GM18870 (cell line): Measurements from ENCODE around the gene PDGFD.
A peak's percentile ranks its signal among the peaks of the same experiment; 100 is the strongest.

ENCODE experiments used
- ATAC-seq: cut with Tn5 transposase; IDR thresholded peaks from one replicate; pipeline ENCODE4 v1.9.1; 2021; ENCODE audit warnings: moderate library complexity; ENCODE audit not compliant: unreplicated experiment

The PDGFD gene

DNA sequence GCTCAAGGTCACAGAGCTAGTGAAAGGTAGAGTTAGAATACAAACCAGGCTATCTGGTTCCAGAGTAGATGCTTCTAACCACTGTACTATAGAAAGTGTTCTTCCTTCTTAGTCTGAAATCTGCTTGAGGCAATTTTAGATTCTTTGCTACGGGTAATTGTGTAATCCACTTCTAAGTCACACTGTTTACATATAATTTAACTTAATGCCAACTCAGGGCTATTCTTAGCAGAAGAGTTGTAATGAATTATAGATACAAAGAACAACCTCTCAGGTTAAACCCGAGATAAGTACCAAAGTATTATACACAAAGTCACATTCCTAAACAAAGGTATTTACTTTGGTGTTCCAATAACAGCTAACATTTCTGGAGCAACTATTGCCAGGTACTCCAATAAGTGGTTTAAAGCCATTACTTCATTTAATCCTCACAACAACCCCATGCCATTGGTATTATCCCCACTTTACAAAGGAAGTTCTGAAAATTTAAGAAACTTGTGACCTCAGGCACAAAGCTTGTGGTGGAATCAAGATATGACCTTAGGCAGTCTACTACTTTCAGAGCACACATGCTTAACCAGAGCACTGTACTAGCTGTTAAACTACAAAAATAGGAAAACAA, 158.6 kb downstream of the PDGFD start:
- ATAC-seq: no peak

- ATAC-seq: no peak
Observed at GRCh38 chr11:104003491-104003890, 160.5 kb downstream of the PDGFD start.

- ATAC-seq: no peak
Observed at GRCh38 chr11:104001561-104002056, 162.3 kb downstream of the PDGFD start.

- no peak for ATAC-seq
Observed at GRCh38 chr11:104000798-104001197, 163.1 kb downstream of the PDGFD start.

- no peak for ATAC-seq
Observed at GRCh38 chr11:103998826-103999508, 165.0 kb downstream of the PDGFD start.

DNA sequence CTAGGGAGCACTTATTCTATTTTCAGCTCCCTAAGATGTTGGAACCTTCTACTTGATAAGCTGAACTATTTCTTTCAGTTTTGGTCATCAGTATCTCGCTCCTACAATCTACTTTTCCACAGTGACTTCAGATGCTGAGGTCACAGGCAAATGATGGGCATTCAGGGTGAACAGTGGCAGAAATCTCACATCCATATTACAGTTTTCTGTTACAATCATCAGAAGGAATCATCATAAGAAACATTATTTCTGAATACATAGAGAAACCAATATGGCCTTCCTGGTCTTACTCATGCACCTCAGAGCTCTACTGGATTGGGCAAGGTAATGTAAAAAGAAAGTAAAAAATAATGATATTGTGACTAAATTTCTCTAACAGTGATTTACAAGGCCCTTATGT, 166.9 kb downstream of the PDGFD start:
- peak; percentile 90 for ATAC-seq

- no peak for ATAC-seq
Observed at GRCh38 chr11:103995896-103996295, 168.1 kb downstream of the PDGFD start.

GRCh38 chr11:103994518-103994917, 169.4 kb downstream of the PDGFD start:
- no peak for ATAC-seq

DNA sequence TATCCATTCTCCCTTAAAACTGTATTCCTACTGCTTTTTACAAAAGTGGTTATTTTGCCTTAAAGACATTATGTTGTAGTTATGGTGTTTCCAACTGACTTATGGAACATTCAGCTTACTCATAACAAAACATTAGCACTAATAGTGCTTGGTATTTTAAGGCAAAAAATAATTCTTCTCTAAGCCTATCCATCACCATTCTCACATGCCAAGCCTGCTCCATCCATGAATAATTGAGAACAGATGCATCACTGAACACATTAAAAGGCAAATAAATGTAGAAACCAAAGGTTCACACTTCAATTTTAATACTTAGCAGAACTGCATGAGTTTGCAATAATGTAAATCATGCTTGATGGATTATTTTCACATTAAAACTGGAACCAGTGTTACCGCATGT, 169.9 kb downstream of the PDGFD start:
- ATAC-seq: no peak

GRCh38 chr11:103993507-103993906, 170.4 kb downstream of the PDGFD start:
- no peak for ATAC-seq

- ATAC-seq: no peak
Observed at GRCh38 chr11:103988595-103988969, 175.4 kb downstream of the PDGFD start.

DNA sequence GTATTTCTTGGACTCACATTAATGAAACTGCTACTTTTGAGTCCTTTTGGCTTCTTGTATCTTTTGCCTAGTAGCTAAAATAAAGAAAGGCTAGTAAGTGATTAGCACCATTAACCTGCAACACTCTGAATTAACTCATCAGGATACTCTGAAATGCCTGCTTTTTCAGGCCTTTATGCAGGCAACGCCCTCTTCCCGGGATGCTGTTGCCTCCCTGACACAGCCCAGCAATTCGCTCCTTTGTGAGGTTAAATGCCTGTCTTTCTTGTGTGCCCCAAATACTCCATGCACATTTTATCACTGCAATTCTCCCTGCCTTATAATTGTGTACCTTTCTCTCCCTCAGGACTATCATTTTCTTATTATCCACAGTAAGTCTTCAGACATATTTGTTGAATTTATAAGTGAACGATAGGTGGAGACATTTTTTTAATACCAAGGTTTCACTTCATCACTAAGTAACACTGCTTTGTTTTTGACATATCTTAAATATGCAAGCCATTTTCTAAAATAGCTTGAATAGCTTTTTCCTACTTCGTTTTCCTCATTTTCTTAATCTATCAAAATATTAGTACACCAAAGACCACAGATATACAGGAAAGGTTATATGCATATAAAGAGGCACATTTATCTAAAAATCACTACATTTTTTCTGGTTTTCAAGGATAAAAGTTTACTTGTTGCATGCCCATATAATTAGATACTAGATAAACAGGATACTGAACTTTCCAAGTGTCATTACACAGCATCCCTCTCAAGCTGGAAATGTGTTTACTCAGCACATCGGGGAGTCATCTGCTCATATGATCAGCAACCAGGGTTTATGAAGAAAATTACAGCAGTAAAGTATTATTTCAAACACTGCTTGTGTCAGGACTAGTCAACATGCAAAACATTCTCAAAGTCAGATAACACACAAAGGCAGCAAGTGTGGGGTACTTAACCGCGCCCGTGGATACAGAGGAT, 176.0 kb downstream of the PDGFD start:
- no peak for ATAC-seq

- no peak for ATAC-seq
Observed at GRCh38 chr11:103985041-103985440, 178.9 kb downstream of the PDGFD start.

GRCh38 chr11:103980108-103980507, 183.8 kb downstream of the PDGFD start:
- ATAC-seq: no peak

- no peak for ATAC-seq
Observed at GRCh38 chr11:103978616-103979595, 185.0 kb downstream of the PDGFD start.

- no peak for ATAC-seq
Observed at GRCh38 chr11:103972013-103972412, 191.9 kb downstream of the PDGFD start.

GRCh38 chr11:103970701-103971249, 193.2 kb downstream of the PDGFD start:
- peak; percentile 98 for ATAC-seq

GRCh38 chr11:103968685-103969084, 195.3 kb downstream of the PDGFD start:
- ATAC-seq: no peak

GRCh38 chr11:103967985-103968384, 196.0 kb downstream of the PDGFD start:
- no peak for ATAC-seq

DNA sequence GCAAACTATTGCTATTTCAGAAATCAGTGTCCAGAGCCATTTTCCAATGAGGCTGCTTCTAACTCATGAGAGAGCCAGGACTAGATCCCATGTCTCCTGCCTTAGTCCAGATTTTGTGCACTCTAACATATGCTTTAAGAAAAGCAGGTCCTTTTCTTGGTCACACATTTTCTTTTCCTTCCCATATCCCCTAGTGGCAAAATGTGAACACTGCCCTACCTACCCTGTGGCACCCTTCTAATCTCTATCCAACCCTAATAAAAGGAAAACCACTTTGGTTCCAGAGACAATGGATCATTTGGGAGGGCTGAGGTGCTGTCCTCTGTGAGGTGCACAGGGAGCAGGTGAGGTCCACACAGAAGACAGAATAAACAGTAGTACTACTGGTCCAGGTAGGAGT, 199.6 kb downstream of the PDGFD start:
- ATAC-seq: no peak
